ENCODE results near the gene SLC51A. TPM values are rescaled to one million over a fixed set of nuclear protein-coding genes. Genes with fewer than 3 reads are reported as not detected.
"Not testable (repeated sequence)": the region's sequence is repeated elsewhere in the genome, so short reads cannot be mapped to it uniquely, and the experiment has no call there.

The SLC51A gene
- total and polyA plus RNA-seq, 2 donors (not counting 1 experiment from before 2014, with no cell fraction given), result not detected

GRCh38 chr3:196168808-196169391 is 47.4 kb upstream of the SLC51A start:
- WGBS (ENCODE audit: insufficient coverage), result 74% methylated on average over 6 of the region's 6 CpGs
- Histone ChIP-seq H3K36me3 (replicated peaks in 1 of 2; ENCODE audit: control extremely low read depth in 1 of 2, control insufficient read depth in 1 of 2, extremely low read depth in 1 of 2, insufficient read depth in 2 of 2, low read length in 1 of 2) (no peaks in the 10 kb centered on the region), H3K4me2 (replicated peaks; ENCODE audit: low read depth, low read length, poor library complexity, severe bottlenecking) (no peak overlapping the region), H3K4me1 (ENCODE audit: control insufficient read depth in 2 of 2, insufficient read depth in 2 of 2, low read length in 2 of 2) (peaks cover 0 to 10% of the 10 kb centered on the region in 2 donors), H3K79me2 (ENCODE audit: control insufficient read depth, insufficient read depth, low read length) (peaks cover 3% of the 10 kb centered on the region), H2AFZ (ENCODE audit: insufficient read depth, low read depth, low read length, poor library complexity, severe bottlenecking) (peak overlapping the region; percentile 42), H4K20me1 (ENCODE audit: control insufficient read depth, insufficient read depth, low read length, poor library complexity, severe bottlenecking) (no peaks in the 10 kb centered on the region), H3K27me3 (replicated peaks in 1 of 4; ENCODE audit: control extremely low read depth in 1 of 4, control insufficient read depth in 3 of 4, insufficient read depth in 4 of 4, low read length in 3 of 4) (no peaks in the 10 kb centered on the region), H3K9me3 (ENCODE audit: control extremely low read depth in 1 of 3, control insufficient read depth in 2 of 3, insufficient read depth in 1 of 3, low read length in 2 of 3) (peaks cover 0 to 10% (median 0%) of the 10 kb centered on the region in 3 donors), H3K9ac (ENCODE audit: low read length) (no peak overlapping the region), H3K4me3 (ENCODE audit: control extremely low read depth in 1 of 5, extremely low read depth in 1 of 5, insufficient read depth in 1 of 5, low read depth in 2 of 5, low read length in 4 of 5) (no peak overlapping the region), H3K27ac (ENCODE audit: low read length in 2 of 2) (no peak overlapping the region)
- ChIA-PET POLR2A (no interaction called here), CTCF (no interaction called here)
- H3K9me3 Mint-ChIP-seq (ENCODE audit: insufficient read depth), result peaks cover 3% of the 10 kb centered on the region
- H3K4me1 Mint-ChIP-seq, result peaks cover 7% of the 10 kb centered on the region
- H3K27ac Mint-ChIP-seq, result no peak overlapping the region
- intact Hi-C loops (cut with micrococcal nuclease), result no loop called here
- TF ChIP-seq CTCF (IDR thresholded peaks at IDR 0.05) (no peak), EZH2 (IDR thresholded peaks at IDR 0.05; ENCODE audit: borderline replicate concordance, insufficient read depth, low read depth, low read length, poor library complexity, severe bottlenecking) (no peak)
- H3K4me3 Mint-ChIP-seq, result no peak overlapping the region
- DNase-seq (no peak), ATAC-seq (ENCODE audit: low read depth) (no peak)
- H3K27me3 Mint-ChIP-seq, result no peaks in the 10 kb centered on the region

GRCh38 chr3:196169836-196170240 is 46.5 kb upstream of the SLC51A start:
- Histone ChIP-seq H3K36me3 (replicated peaks in 1 of 2; ENCODE audit: control extremely low read depth in 1 of 2, control insufficient read depth in 1 of 2, extremely low read depth in 1 of 2, insufficient read depth in 2 of 2, low read length in 1 of 2) (no peaks in the 10 kb centered on the region), H2AFZ (ENCODE audit: insufficient read depth, low read depth, low read length, poor library complexity, severe bottlenecking) (no peak overlapping the region), H3K9ac (ENCODE audit: low read length) (no peak overlapping the region), H3K27ac (ENCODE audit: low read length in 2 of 2) (no peak overlapping the region), H3K9me3 (ENCODE audit: control extremely low read depth in 1 of 3, control insufficient read depth in 2 of 3, insufficient read depth in 1 of 3, low read length in 2 of 3) (peaks cover 0 to 10% (median 0%) of the 10 kb centered on the region in 3 donors), H3K27me3 (replicated peaks in 1 of 4; ENCODE audit: control extremely low read depth in 1 of 4, control insufficient read depth in 3 of 4, insufficient read depth in 4 of 4, low read length in 3 of 4) (no peaks in the 10 kb centered on the region), H3K4me3 (ENCODE audit: control extremely low read depth in 1 of 5, extremely low read depth in 1 of 5, insufficient read depth in 1 of 5, low read depth in 2 of 5, low read length in 4 of 5) (no peak overlapping the region), H3K4me1 (ENCODE audit: control insufficient read depth in 2 of 2, insufficient read depth in 2 of 2, low read length in 2 of 2) (peaks cover 0 to 10% of the 10 kb centered on the region in 2 donors), H4K20me1 (ENCODE audit: control insufficient read depth, insufficient read depth, low read length, poor library complexity, severe bottlenecking) (no peaks in the 10 kb centered on the region), H3K4me2 (replicated peaks; ENCODE audit: low read depth, low read length, poor library complexity, severe bottlenecking) (no peak overlapping the region), H3K79me2 (ENCODE audit: control insufficient read depth, insufficient read depth, low read length) (no peaks in the 10 kb centered on the region)
- no peak for TF ChIP-seq CTCF (IDR thresholded peaks at IDR 0.05)
- TF ChIP-seq EZH2 (IDR thresholded peaks at IDR 0.05; ENCODE audit: borderline replicate concordance, insufficient read depth, low read depth, low read length, poor library complexity, severe bottlenecking), result no peak
- CTCF ChIA-PET, result no interaction called here
- Mint-ChIP-seq H3K9me3 (ENCODE audit: insufficient read depth) (peaks cover 3% of the 10 kb centered on the region), H3K27ac (peak overlapping the region; percentile 46), H3K4me3 (no peak overlapping the region), H3K27me3 (no peaks in the 10 kb centered on the region), H3K4me1 (peaks cover 7% of the 10 kb centered on the region)
- WGBS (ENCODE audit: insufficient coverage), result 92% methylated on average over 2 of the region's 5 CpGs
- intact Hi-C loops (cut with micrococcal nuclease), result loop anchor here (2.0 kb wide), 1 partner anchor 13 kb away; no protein-coding TSS in a partner anchor
- POLR2A ChIA-PET, result no interaction called here
- DNase-seq, result no peak
- no peak for ATAC-seq (ENCODE audit: low read depth)

GRCh38 chr3:196170296-196170695 is 46.0 kb upstream of the SLC51A start:
- H3K9ac ChIP-seq (ENCODE audit: low read length); H3K4me3 Mint-ChIP-seq: not testable (repeated sequence)

More at GRCh38 chr3:196170296-196170695, 46.0 kb upstream of the SLC51A start:
- not testable (repeated sequence) for H3K9me3 Mint-ChIP-seq (ENCODE audit: insufficient read depth); DNase-seq; H2AFZ ChIP-seq (ENCODE audit: insufficient read depth, low read depth, low read length, poor library complexity, severe bottlenecking); H3K4me2 ChIP-seq (replicated peaks; ENCODE audit: low read depth, low read length, poor library complexity, severe bottlenecking); H3K27me3 Mint-ChIP-seq; H3K27ac ChIP-seq (ENCODE audit: low read length in 2 of 2); ATAC-seq (ENCODE audit: low read depth); H3K27me3 ChIP-seq (replicated peaks in 1 of 4; ENCODE audit: control extremely low read depth in 1 of 4, control insufficient read depth in 3 of 4, insufficient read depth in 4 of 4, low read length in 3 of 4); H3K79me2 ChIP-seq (ENCODE audit: control insufficient read depth, insufficient read depth, low read length); H3K4me3 ChIP-seq (ENCODE audit: control extremely low read depth in 1 of 5, extremely low read depth in 1 of 5, insufficient read depth in 1 of 5, low read depth in 2 of 5, low read length in 4 of 5); H3K36me3 ChIP-seq (replicated peaks in 1 of 2; ENCODE audit: control extremely low read depth in 1 of 2, control insufficient read depth in 1 of 2, extremely low read depth in 1 of 2, insufficient read depth in 2 of 2, low read length in 1 of 2); H3K4me1 Mint-ChIP-seq; H4K20me1 ChIP-seq (ENCODE audit: control insufficient read depth, insufficient read depth, low read length, poor library complexity, severe bottlenecking); H3K27ac Mint-ChIP-seq
- intact Hi-C loops (cut with micrococcal nuclease), result loop anchor here (2.0 kb wide), 1 partner anchor 13 kb away; no protein-coding TSS in a partner anchor
- Histone ChIP-seq H3K9me3 (ENCODE audit: control extremely low read depth in 1 of 3, control insufficient read depth in 2 of 3, insufficient read depth in 1 of 3, low read length in 2 of 3) (peaks cover 0 to 10% (median 0%) of the 10 kb centered on the region in 3 donors), H3K4me1 (ENCODE audit: control insufficient read depth in 2 of 2, insufficient read depth in 2 of 2, low read length in 2 of 2) (peaks cover 0 to 10% of the 10 kb centered on the region in 2 donors)
- WGBS (ENCODE audit: insufficient coverage), result 92% methylated on average over 4 of the region's 12 CpGs
- CTCF ChIA-PET, result interaction anchor here (0.7 to 1.1 kb wide), 2 partner anchors 26 to 619 kb away, joined by 3 read pairs; no protein-coding TSS in a partner anchor
- POLR2A ChIA-PET, result interaction anchor here (0.7 kb wide), 2 partner anchors 11 to 61 kb away, joined by 4 to 6 read pairs; no protein-coding TSS in a partner anchor

All from B cell (primary cell).